Right forelimb (tissue), 1 donor: ENCODE measurements around the gene AP3S2.

ENCODE experiments used
- DNase-seq: peaks from one replicate; pipeline ENCODE4 v3.0.0-alpha.2; 2018

The AP3S2 gene

DNA sequence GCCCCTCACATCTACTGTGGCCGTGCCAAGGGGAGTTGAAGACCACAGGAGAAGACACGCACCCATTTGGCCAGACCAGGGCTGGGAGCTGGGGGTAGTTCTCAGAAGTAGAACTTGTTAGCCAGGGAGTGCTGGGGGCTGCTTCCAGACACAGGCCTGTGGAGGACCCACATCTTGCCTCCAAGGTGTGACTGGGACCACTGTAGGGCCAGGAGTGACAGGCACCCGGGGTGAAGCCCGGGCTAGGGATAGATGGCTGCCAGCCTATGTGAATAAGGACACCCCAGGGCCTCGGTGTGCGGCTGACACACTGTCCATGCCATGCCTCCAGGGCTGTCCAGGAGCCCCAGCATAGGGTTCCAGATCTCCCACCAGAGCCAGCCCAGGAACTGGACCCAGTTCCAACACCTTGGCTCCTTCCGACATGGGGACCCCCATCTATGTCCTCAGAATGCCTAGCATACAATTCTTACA, 80.9 kb downstream of the AP3S2 start:
- DNase-seq = no peak

DNA sequence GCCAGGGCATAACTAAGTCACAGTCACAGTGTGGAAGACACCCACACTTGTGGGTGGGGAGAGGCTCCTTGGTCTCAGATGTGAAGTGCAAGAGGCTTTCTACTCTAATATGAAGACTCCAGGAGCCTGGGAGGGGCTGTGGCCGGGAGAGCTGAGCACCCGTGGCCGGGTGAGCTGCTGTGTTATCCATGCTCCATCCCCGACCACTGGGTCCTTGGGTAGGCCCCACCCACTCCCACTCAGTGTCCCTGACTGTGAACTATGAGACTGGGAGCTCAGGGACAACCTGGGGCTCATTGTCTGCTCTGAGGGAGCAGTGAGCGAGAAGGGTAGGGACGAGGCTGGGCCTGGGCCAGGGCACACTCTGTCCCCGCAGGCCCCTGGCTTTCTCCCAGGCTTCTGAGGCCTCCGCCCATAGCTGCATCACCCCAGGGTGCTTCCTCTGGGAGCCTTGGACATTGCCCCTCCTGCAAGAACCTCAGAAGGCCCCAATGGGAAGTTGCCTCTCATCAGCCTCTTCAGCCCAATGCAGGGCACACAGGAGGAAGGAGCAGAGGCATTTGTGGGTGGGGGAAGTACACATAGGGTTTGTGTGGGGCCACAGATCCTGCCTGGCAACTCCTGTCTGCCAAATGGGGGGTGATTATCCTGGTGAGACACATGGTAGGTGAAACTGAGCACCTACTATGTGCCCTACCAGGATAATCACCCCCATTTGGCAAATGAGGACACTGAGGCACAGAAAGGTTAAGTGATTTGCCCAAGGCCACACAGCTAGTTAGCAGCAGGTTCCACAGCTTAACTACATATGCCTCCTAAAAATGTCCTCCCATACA, 81.6 kb downstream of the AP3S2 start:
- no peak for DNase-seq

DNA sequence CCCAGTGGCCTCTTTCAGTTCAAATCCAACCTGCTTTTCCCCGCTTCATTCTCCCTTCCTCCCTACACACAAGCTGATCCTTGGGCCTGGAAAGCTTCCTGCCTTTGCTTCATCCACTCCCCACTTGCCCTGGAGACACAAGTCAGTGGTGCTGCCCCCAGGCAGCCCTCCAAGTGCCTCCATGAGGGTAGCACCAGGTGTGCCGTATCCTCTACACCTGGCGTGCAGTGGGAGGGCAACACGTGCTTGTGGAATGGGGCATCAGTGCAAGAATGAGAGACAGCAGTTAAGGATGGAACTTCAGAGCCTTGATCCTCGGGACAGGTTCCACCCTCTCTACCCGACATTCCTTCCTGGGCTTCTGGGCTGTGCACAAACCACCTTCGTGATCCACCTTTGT, 83.0 kb downstream of the AP3S2 start:
- no peak for DNase-seq

DNA sequence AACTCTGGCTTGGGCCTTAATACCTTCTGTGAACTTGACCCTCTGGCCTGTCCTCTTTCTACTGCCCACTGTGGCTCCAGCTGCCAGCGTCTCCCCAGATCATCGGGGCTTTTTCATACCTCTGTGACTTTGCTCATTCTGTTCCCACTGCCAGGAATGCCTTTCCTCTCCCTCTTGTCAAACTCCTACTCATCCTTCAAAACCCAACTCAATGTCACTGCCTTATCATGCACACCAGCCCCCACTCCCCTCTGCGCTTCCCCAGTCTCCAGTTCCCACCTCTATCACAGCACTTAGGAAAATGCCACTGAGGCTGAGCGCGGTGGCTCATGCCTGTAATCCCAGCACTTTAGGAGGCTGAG, 84.0 kb downstream of the AP3S2 start:
- no peak for DNase-seq

DNA sequence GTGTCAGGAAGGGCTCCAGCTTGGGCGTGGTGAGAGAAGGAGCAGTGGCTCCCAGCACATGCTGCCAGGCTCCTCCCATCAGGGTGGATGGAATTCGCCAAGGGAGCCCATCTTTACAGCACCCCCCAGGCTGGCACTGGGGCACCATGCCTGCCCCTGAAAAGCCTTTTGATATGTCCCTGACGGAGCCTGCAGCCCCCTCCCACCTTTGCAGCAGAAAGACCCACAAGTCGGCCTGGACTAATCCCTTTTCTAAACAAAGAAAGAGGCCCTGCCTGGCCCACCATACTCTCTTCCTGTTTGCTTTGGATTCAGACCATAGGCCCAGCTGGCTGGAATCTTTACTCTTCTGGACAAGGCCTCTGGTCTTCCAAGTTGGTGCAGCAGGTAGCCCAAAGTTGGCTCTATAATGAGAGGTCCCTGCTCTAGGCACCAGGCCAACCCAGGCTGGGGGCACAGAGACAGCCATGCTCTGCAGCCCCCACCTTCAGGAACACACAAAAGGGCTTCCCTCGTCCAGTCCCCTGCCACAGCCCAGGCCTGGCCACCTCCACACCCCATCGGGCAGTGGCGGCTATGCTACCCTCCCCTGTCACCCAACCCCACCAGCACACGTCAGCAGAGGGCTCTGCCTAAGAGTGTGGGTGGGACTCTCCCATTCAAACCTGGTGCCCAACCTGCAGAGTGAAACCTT, 84.6 kb downstream of the AP3S2 start:
- no peak for DNase-seq

DNA sequence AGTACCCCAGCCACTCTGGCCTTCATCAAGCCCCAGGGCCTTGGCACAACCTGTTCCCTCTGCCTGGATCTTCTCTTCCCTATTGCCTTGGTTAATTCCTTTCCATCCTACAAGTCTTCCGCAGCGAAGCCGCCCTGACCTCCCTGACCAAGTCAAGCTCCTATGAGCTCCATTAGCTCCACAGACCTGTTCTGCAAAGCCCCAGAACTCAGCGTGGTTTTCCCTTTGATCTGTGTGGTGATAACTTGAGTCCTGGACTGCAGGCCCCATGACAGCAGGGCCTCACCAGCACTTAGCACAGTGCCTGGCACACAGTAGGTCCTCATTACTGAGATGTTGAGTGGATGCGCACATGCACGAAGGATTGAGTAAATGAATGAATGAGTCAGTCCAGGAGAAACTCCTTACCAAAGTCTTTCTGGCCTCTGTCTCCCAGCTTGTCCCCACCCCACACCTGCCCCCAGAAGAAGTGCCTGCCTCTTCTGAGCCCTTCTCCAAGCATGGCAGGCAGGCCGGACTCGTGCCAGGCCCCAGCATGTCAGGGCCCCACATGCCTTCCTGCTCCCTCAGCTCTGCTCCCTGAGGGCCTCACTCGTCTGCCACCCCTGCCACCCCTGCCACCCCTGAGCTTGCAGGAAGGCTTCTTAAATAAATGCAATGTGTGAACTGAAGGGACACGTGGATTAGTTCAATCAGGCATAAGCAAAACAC, 85.5 kb downstream of the AP3S2 start:
- DNase-seq = no peak

DNA sequence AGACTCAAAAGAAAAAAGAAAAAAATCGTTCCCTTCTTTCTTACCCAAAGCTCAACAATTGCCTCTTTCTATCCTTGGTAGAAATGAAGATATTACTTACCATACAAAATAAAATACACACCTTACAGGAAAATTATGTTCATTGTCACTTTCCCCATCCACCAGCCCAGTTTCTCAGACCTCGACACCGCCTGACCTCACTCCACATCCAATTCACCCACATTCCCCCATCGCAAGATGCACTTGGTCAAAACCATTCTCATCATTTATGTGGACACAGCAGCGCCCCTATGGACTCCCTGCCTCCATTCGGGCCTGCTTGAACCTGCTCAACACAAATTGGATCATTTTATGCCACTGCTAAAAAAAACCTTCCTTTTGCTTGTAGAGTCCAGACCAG, 86.1 kb downstream of the AP3S2 start:
- no peak for DNase-seq

DNA sequence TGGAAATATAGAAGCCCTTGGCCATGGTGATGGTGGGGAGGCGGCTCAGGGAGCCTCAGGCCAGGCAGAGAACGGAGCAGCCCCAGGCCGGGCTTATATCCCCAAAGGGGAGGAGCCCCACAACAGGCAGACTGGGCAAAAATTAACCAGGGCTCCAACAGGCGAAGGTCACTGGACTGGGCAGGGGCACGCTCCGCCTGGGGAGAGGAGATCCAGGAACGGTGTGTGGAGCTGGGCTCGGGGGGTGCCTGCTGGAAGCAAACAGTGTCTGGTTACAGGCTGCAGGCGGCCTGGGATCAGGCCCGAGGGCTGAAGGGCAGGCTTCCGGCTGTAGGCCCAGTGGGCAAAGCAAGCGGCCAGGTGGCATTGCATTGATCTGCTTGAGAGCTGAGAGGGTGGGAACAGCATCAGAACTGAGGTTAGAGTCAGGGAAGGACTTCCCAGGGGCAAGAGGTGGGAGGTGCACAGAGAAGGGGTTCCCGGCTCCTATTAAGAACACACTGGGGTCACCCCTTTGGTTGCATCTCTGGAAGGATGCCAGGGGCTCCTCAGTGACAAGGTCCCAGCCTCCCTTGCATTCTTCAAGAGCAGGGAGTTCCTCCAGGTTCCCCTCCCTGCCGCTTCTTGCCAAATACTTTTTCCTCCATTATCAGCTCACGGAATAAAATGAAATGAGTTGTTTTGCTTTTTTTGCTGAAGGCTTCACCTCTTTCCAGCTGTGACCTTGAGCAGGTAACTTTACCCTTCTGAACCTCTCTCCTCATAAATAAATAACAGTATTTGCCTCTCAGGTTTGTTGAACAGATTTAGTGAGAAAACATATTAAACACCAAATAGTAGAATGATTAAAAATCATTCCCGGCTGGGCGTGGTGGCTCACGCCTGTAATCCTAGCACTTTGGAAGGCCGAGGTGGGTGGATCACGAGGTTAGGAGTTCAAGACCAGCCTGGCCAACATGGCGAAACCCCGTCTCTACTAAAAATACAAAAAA, 86.9 kb downstream of the AP3S2 start:
- no peak for DNase-seq

DNA sequence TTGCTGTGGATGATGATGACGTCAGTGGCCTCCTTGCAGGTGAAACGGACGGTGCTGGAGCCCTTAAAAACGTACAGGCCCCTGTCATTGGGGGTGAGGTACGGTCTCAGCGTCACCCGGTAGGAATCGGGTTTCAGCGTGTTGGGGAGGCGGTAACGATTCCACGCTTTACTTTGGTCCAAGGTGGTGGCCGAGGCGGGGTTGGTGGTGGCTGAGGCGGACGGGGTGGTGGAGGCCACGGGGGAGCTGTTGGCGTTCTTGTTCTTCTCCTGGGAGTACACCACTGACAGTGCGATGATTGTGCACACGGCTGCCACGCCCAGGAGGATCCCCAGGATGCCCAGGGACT, 87.6 kb downstream of the AP3S2 start:
- no peak for DNase-seq

DNA sequence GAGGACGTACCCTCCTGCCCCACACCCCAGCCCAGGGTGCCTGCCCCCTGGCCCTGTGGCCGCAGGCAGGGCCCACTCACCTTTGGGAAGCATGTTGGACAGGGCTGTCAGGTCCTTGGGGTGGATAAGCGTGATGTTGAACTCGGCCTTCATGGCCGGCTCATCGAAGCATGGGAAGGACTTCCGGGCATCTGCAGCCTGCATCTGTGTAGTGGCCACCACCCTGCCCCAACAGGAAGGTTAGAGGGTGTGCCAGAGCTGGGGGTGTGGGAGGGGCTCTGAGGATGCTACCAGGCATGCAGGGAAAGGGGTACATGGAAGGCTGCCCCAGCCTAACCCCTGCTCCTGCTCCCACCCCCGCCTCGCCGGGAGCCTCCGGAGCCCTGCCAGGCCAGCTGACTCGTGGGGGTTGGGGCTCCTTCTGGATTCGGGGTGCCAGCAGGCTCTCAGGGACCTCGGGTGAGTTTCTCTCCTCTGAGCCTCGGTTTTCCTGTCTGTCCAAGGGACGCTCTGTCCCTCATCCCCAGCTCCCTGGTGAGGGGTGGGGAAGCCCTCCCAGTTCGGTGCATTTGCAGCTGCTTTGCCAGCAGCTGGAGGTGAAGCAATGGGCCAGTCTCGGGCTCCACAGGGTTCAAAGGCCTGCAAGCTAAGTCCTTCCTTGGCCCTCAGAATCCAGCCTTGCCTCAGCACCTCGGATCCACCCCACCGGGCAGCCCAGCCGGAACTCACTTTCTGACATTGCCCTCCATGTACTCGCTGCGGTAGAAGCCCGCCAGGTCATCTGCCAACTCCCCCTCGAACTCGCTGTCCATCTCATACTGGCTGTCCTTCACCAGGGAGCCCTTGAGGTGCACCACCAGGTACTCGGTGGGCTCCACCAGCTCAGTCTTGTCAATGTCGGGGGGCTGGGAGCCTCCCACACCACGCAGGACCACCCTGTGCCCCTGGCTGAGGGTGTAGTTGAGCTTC, 88.3 kb downstream of the AP3S2 start:
- no peak for DNase-seq

DNA sequence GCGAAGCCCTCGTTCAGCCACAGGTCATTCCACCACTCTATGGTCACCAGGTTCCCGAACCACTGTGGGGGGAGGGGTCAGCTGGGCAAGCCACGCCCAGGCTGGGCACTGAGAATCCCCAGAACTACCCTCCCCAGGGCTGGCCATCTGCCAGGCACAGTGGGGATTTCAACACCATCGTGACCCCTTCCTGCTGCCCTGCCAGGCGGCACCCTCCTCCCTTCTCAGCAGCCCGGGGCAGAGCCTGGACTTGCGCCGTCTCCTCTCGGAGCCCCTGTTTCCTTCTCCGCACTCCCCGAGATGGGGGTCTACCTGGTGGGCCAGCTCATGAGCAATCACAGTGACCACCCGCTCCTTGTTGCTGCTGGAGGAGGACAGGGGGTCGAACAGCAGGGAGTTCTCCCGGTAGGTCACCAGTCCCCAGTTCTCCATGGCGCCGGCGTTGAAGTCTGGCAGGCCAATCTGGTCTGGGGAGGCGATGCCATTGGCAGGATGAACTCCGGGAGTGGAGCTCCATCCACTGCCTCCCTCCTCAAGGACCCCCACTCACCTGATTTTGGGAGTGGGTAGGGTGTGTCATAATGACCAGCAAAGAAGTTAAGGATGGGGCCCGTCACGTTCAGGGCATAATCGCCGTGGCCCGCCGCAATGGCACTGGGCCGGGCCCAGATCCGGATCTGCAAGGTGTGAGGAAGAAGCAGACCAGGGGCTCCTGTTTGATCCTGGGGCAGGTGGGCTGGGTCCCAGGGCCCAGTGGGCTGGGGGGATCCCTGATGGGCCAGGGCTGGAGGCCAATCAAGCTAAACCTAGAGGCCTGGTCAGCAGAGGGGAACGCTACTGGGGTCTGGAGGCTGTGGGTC, 89.6 kb downstream of the AP3S2 start:
- DNase-seq = no peak

DNA sequence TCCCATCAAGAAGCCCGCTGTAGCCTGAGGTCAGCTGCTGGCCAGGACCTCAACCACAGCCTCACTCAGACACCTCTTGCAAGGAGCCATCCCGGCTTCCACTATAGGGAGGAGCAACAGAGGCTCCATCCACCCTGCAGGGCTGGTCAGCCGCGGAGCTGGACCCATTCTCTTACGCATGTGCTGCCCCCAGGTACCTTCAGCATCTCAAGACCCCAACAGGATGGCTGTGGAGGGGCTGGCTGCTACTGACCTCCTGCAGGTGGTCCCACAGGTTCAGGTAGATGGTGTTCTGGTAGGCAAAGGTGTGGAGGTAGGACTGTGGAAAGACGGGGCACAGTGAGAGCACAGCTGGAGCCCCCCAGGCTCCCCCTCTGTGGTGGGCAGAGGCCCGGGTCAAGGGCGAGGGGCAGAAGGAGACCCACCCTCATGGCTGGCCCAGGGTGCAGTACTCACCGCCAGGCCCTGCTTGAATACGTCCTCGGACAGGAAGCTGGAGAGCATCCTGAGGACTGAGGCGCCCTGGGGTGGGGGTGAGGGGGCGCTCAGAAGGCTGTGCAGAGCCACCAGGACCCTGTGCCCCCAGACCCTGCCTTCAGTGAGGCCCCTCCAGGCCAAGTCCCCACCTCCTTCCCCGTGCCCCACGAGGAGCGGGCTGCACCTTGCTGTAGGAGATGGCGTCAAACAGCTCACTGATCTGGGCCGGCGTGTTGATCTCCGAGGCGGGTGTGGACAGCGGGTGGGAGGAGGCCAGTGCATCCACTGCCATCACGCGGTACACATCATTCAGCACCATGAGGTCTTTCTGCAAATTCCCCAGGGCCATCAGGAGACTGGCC, 90.6 kb downstream of the AP3S2 start:
- DNase-seq = no peak

DNA sequence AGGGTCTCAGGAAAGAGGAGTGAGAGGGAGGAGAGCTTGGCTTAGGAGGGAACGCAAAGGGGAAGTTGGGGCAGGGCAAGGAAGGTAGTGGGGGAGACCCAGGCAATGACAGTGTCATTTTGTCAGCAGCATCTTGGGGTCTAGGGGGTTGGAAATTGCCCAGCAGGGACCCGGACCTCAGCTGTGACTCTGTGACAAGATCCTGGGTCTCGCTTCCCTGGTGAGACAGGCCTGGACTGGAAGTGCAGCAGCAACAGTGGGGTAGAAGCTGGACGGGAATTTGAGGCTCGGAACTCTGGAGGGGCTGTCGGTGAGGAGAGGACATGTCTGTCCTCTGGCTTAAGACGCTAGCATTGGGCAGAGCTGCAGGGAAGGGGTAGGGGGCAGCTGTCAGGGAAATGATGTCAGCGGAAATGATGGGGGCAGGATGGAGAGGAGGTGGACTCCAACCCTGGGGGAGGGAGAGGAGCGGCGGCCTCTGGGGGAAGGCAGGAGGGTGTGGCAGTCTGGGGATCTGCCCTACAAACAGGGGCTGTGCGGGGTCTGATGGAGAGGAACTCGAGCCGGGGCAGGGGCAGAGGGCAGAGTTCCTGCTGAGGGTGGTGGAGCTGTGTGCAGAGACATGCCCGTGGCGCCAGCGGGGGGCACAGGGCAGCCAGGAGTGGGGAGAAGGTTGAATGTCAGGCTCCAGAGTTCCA, 91.4 kb downstream of the AP3S2 start:
- no peak for DNase-seq

DNA sequence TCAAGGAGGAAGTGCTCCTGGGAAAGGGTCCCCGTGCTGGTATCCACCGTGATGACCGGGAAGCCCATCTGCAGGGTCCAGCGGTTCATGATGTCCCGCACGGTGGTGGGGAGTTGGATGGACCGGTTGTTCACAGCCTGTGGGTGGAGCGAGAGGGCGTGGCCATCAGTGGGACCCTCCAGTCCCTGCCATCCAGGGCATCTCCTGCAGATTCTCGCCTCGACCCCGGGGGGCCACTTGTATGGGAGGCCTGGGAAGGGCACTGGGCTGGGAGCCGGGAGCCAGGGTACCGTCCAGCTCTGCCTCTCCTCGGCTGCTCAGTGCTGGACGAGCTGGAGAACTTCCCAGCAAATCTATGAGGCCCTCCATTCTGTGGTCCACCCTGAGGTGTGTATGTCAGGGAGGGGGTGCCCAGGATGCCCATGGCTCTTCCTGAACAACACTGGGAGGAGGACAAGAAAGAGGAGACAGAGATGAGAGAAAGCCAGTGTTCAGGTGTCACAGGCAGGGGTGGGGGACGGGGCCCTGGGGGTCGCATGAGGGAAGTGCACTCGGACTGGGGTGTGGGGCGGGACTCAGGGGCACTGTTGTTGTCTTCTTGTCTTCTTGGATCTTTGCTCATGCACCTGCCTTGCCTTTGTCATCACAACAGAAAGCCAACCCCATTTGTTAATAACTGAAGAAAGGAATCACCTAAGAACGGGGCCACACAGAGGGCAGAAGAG, 92.2 kb downstream of the AP3S2 start:
- DNase-seq = no peak

DNA sequence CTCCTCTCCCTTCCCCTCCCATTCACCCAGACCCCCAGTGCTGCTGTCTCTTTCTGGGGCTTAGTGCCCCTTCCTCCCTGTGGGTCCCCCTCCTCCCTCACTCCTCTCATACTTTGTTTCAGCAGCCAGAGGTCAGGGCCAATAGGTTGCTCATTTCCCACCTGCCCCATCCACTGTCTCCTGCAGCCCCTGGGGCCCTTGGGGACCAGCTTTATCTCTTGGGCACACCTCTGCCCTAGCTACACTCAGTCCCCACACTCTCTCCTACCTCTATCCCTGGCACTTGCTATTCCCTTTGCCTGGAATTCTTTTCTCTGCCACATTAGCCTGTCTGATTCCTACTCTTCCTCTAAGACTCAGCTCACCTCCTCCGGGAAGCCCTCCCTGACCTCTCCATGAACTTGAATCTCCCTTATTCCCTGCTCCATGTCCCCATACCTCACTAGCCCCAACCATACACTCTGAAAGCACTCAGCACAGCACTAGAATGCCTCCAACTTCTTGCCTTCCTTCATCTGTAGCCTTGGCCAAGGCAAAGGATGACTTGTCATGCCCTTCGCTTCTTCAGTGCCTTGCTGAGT, 93.8 kb downstream of the AP3S2 start:
- DNase-seq = no peak

DNA sequence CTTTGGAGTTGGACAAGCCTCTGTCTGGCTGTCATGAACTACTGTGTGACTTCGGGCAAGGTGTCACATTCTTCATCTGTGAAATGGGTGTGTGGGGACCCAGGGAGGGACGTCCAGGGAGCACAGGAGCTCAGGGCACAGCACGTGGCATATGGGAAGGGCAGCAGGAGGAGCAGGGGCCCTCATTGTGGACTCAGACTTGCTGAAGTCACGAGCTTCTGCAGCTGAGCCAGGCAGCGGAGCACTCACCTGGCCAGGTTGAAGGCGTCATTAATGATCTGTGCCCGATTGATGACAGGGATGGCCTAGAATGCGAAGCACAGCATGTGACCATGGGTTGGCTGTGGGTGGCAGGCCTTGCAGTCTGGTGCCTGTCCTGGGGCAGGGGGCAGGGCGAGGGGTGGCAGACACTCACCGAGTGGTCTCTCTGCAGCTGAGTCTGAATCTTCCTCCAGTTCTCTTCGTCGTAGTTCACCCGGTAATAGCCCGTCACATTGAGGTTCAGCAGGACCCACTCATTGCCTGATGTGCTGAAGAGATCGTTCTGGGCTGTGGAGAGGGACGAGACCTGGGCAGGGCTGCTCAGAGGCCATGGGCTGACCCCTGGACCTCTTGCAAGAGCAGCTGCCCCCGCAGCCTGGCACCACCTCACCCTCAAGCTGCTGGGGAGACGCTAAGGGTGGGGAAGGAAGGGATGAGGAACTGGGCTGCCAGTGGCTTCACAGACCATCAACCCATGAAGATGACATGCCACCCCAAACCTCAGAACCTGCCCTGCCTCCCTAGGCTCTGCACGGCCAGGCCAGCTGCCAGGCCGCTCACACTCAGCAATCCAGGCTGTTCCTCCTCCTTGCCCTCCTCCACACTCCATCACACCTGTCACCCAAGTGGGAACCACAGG, 94.5 kb downstream of the AP3S2 start:
- no peak for DNase-seq
